Epidermal melanocyte (primary cell): ENCODE measurements around the gene POLR2L.

Experiments
- DNase-seq: peaks from one replicate; pipeline ENCODE4 v3.0.0; 2011; ENCODE audit warnings: low spot score; ENCODE audit not compliant: insufficient read length

Gene POLR2L

GRCh38 chr11:855796-856195 is 13.5 kb upstream of the POLR2L start:
- DNase-seq, result no peak

- DNase-seq, result no peak
Observed at GRCh38 chr11:855330-855674, 13.0 kb upstream of the POLR2L start.

GRCh38 chr11:854601-855329 is 12.4 kb upstream of the POLR2L start:
- DNase-seq, result no peak

GRCh38 chr11:853682-854448 is 11.5 kb upstream of the POLR2L start:
- DNase-seq, result no peak

GRCh38 chr11:852762-853161 is 10.4 kb upstream of the POLR2L start:
- DNase-seq, result no peak

GRCh38 chr11:850775-851763 is 8.7 kb upstream of the POLR2L start:
- DNase-seq, result no peak

- DNase-seq, result no peak
Observed at GRCh38 chr11:849951-850774, 7.8 kb upstream of the POLR2L start.

GRCh38 chr11:849104-849824 is 6.9 kb upstream of the POLR2L start:
- DNase-seq, result no peak

GRCh38 chr11:848380-848931 is 6.1 kb upstream of the POLR2L start:
- DNase-seq, result peak; percentile 87

GRCh38 chr11:847876-848275 is 5.5 kb upstream of the POLR2L start:
- DNase-seq, result no peak

GRCh38 chr11:846496-847098 is 4.3 kb upstream of the POLR2L start:
- DNase-seq, result no peak

GRCh38 chr11:845872-846495 is 3.7 kb upstream of the POLR2L start:
- DNase-seq, result no peak

GRCh38 chr11:844693-845644 is 2.6 kb upstream of the POLR2L start:
- DNase-seq, result peak; percentile 99

GRCh38 chr11:843818-844692 is 1.7 kb upstream of the POLR2L start:
- peak; percentile 91 for DNase-seq

- no peak for DNase-seq
Observed at GRCh38 chr11:843086-843734, 881 bp upstream of the POLR2L start.

GRCh38 chr11:841981-842369 is 354 bp downstream of the POLR2L start:
- no peak for DNase-seq
